Panc1 (cell line): Measurements from ENCODE around the gene MCM3AP.

ENCODE experiments used
- CTCF ChIP-seq: fragments of 450-650 bp; IDR thresholded peaks from 2 replicates; pipeline ENCODE4 v1.5.1; 2017; ENCODE audit warnings: mild to moderate bottlenecking
- POLR2AphosphoS5 ChIP-seq: IDR thresholded peaks from 2 replicates; pipeline ENCODE4 v1.6.1; 2012; ENCODE audit warnings: mild to moderate bottlenecking, low read depth, low read length, moderate library complexity

- TF ChIP-seq CTCF, result no peak
- TF ChIP-seq POLR2AphosphoS5, result no peak
These were observed 29.6 kb downstream of the MCM3AP start for GRCh38 chr21:46255758-46256337.
